ENCODE results near the gene HOOK2.
"Not testable (repeated sequence)": the region's sequence is repeated elsewhere in the genome, so short reads cannot be mapped to it uniquely, and the experiment has no call there.

Gene HOOK2

GRCh38 chr19:12774588-12775555 is at the start of gene HOOK2:
TSS of gene HOOK2 (minus strand) at chr19:12775552. CDS start at chr19:12775449, 103 bp downstream.
- TF ChIP-seq CTCF (IDR thresholded peaks at IDR 0.05; ENCODE audit: borderline replicate concordance, insufficient read depth, low read depth, low read length) = no peak
- H3K4me3 ChIP-seq (ENCODE audit: low read depth, low read length) = peak within 1 kb of the TSS; percentile 74

- H3K4me3 ChIP-seq (ENCODE audit: low read depth, low read length) = no peak overlapping the region
- no peak for TF ChIP-seq CTCF (IDR thresholded peaks at IDR 0.05; ENCODE audit: borderline replicate concordance, insufficient read depth, low read depth, low read length)
Measured at GRCh38 chr19:12821761-12822160, 46.4 kb upstream of the HOOK2 start.

GRCh38 chr19:12817810-12818209 is 42.5 kb upstream of the HOOK2 start:
- H3K4me3 ChIP-seq (ENCODE audit: low read depth, low read length) = not testable (repeated sequence)

- H3K4me3 ChIP-seq (ENCODE audit: low read depth, low read length) = not testable (repeated sequence)
Measured at GRCh38 chr19:12817188-12817587, 41.8 kb upstream of the HOOK2 start.

GRCh38 chr19:12815088-12815487 is 39.7 kb upstream of the HOOK2 start:
- H3K4me3 ChIP-seq (ENCODE audit: low read depth, low read length) = no peak overlapping the region
- no peak for TF ChIP-seq CTCF (IDR thresholded peaks at IDR 0.05; ENCODE audit: borderline replicate concordance, insufficient read depth, low read depth, low read length)

- no peak for TF ChIP-seq CTCF (IDR thresholded peaks at IDR 0.05; ENCODE audit: borderline replicate concordance, insufficient read depth, low read depth, low read length)
- H3K4me3 ChIP-seq (ENCODE audit: low read depth, low read length) = peak within 1 kb of the TSS; percentile 86
Measured at GRCh38 chr19:12806242-12807081, 31.1 kb upstream of the HOOK2 start, which contains the start of gene RNASEH2A. TSS of gene RNASEH2A (plus strand) at chr19:12806584. CDS start at chr19:12806674, 90 bp downstream.

GRCh38 chr19:12804051-12804450 is 28.7 kb upstream of the HOOK2 start:
- TF ChIP-seq CTCF (IDR thresholded peaks at IDR 0.05; ENCODE audit: borderline replicate concordance, insufficient read depth, low read depth, low read length) = no peak
- no peak overlapping the region for H3K4me3 ChIP-seq (ENCODE audit: low read depth, low read length)
